NOMO-1 treated with dmso at 0.1 percent for 144 hours (cell line): Measurements from ENCODE around the gene ZNF549.

Source experiments
- DNase-seq: peaks from one replicate; lab custom pipeline; 2025; ENCODE audit not compliant: unreplicated experiment; lab: John Stamatoyannopoulos, UW

Gene ZNF549

DNA sequence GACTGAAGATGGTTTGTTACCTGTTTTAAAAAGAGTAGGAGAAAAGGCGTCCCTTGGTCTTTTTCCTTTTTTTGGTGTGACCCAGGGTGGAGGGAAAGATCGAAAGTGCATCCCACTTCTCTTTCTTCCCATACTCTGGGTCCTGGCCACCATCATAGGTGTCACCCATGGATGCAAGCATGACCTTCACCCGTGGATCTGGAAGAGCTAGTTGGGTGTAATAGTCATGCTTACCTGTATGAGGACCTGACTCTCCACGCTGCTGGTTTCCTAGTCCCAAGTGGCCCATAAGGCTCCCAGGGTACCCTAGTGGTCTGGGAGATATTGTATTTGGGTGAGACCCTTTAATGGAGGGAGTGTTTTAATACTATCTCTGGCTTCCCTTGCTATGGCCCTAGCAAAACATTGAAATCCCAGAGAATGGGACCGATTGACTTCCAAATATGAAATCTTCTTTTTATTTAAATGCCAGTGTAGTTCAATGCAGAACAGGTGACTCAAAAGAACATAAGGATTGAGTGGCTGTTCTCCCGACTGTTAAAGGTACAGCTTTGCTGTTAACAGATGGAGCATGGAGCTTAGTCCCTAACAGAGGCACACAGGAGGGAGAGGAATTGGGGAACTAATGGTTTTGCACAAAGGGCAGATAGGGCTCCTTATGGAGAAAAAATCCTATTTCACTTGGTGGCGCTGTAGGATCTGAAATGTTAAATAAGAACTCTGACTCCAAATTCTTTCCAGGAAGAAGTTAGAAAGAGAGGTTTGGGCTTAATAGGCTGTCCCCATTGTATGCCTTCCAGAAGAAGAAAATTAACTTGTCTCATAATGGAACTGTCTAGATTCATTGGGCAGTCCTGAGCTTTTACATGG lies 39.5 kb downstream of the ZNF549 start:
- DNase-seq: no peak

GRCh38 chr19:57570707-57571106 lies 43.6 kb downstream of the ZNF549 start:
- no peak for DNase-seq

- no peak for DNase-seq
These were observed 45.3 kb downstream of the ZNF549 start for GRCh38 chr19:57572415-57572947.

- no peak for DNase-seq
These were observed 49.5 kb downstream of the ZNF549 start for GRCh38 chr19:57576661-57577060.

- DNase-seq: peak; percentile 96
These were observed 51.5 kb downstream of the ZNF549 start, which contains the start of gene ZNF416 for GRCh38 chr19:57578487-57579205. ZNF416 (minus strand) TSS chr19:57578911; CDS start chr19:57578704, 207 bp downstream.

DNA sequence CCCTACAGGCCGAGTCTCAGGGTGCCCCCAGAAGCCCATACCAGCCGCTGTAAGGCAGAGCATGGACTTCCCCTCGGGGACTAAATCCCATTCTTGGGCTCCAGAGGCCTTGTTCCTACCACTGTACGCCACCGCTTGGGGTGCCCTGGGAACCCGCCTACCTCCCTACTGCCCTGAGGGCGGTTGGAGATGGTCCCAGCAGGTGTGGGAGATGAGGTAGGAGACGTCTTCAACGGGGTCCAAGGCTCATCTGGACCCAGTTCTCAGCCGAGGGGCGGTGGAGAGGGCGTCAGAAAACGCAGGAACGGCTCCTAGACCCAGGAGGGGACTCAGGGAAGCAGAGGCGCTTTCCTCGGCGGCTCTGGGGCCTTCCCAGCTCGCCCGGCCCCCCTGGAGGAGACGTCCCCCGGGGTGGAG lies 56.0 kb downstream of the ZNF549 start:
- DNase-seq: no peak

DNA sequence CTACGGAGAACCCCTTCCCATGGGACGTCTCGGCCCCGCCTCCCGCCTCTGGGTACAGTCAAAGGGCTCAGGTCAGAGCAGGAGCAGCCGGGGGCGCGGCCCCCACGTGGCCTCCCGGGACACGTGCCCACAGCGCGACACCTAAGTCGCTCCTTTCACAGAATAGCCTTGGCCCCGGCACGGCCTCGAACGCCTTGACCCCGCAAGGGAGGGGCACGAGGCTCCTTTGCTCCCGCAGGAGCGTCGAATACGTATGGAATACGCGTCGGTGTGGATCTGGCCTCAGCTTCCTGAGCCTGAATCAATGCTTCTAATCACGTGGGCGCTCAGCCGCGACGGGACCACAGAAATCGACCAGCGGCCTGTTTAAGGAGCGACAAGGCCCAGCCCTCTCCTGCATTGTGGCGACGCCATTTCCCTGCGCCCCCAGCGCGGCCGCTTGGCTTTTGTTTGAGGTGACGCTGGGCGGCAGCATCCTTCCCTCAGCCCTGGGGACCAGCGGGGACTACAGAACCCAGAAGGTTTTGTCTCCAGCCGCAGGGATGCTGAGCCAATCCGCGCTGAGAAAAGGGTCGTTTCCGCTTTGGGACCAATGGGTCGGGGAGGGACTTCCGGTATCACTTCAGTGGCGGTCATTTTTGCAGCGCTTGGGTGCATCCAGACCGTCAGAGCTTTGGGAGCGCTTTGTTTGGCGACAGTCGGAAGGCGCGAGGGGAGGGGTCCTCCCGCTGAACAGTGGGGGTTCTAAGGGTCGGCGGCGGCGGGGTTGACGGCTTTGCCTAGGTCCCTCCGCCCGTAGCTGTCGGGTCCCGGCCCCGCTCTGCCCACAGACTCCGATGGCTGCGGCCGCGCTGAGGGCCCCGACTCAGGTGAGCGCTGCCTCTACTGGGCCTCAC lies 56.6 kb downstream of the ZNF549 start, which contains the start of gene ZIK1:
Gene ZIK1 (plus strand): TSS at position 625 of the 896 bp plus-strand sequence. CDS start 212 bp downstream, at position 837.
- no peak for DNase-seq

DNA sequence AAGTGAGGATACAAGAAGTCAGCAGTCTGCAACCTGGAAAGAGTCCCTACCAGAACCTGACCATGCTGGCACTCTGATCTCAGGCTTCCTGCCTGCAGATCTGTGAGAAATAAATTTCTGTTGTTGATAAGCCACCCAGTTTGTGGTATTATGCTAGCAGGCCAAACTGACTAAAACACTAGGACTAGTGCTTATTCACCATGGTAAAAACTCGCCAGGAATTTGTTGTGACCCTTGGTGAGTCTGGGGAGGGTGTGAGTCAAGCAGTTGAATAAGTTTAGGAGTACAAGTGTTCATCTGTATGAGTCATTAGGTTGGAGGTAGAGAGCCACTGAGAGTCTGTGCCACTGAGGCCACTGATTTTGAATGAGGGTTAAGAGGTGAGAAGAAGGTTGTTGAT lies 60.4 kb downstream of the ZNF549 start:
- no peak for DNase-seq

DNA sequence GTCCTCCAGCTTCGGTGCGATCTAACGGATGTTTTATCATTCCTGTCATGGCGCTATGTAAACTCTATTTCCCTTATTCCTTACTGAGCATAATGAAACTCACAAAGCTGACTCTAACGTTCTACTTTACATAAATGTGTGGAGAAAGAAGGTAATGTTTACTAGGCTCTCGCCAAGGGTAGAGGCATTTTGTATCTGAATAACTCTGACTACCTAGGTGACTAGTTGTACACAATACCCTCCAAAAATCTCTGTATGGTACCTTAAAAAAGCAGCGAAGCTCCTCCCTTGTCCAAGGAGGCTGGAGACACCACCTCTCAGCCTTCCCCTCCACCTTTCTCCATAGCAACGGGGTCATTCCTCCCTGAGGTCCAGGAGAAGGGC lies 72.2 kb downstream of the ZNF549 start:
- DNase-seq: no peak

DNA sequence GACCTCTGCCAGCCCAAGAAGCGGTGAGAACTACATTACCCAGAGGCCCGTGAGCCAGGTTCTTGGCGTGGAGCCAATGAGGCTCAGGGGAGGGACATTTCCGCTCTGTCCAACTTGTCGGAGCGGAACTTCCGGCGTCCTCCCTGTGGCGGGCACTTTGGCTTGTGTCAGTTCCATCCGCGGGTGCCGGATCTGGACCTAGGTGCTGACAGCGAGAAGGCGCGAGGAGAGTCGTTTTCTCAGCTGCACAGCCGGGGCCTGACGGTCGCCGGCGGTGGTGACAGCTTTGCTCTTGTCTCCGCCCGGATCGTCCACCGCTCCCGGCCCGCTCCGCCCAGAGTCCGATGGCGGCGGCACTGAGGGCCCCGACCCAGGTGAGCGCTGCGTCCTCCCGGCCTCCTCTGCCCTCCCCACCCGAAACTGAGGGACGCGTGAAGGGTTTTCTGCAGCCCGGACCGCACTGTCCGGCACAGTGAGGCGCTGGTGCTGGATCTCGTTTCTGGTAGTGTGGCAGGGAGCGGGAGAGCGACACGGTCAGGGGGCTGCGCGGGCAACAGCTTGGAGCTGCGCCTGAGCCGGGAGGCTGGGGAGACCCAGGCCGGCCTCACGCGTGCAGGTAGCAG lies 72.7 kb downstream of the ZNF549 start, which contains the start of gene ZNF530:
Gene ZNF530 (plus strand): TSS at position 125 of the 623 bp plus-strand sequence. CDS start 4,461 bp downstream, outside the sequence.
- DNase-seq: peak; percentile 76

DNA sequence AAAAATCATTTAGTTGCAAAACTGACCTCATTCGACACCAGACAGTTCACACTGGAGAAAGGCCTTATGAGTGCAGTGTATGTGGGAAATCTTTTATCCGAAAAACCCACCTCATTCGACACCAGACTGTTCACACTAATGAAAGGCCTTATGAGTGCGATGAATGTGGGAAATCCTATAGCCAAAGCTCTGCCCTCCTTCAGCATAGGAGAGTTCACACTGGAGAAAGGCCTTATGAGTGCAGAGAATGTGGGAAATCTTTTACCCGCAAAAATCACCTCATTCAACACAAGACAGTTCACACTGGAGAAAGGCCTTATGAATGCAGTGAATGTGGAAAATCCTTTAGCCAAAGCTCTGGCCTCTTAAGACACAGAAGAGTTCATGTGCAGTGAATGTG lies 79.8 kb downstream of the ZNF549 start:
- no peak for DNase-seq
